Endothelial cell of umbilical vein (primary cell): ENCODE measurements around the gene C17orf75. TPM values are rescaled to one million over a fixed set of nuclear protein-coding genes. Genes with fewer than 3 reads are reported as not detected.

Experiments used
- BruUV-seq: library from RNA; stranded (reverse); fragments of 400-500 nt; replicated peaks from 2 replicates; lab custom pipeline; 2021; lab: Mats Ljungman, UMichigan
- CTCF ChIA-PET: fragments of 300-600, 350-600 bp; sonication (Branson Sonifier 250); formaldehyde crosslinking; loops from one replicate; lab custom pipeline; 2021; ENCODE audit warnings: antibody characterized with exemption, inconsistent platforms; lab: Charles Lee
- POLR2A ChIA-PET: fragments of 300-600, 350-600 bp; sonication (Branson Sonifier 250); formaldehyde crosslinking; loops from one replicate; lab custom pipeline; 2021; ENCODE audit warnings: antibody characterized with exemption, inconsistent platforms; lab: Charles Lee
- DNase-seq: peaks from one replicate; pipeline ENCODE4 v3.0.0-alpha.2; 2011; ENCODE audit warnings: low read depth, low spot score
- FAIRE-seq: peaks from 2 replicates; lab custom pipeline; 2011; peaks lifted over from hg19 to GRCh38; lab: Jason Lieb, UNC
- H2AFZ ChIP-seq: 2 replicates; pipeline ENCODE4 v1.6.0; 2012; ENCODE audit warnings: low read depth, low read length, control low read depth, inconsistent platforms
- H3K27ac ChIP-seq: 2 replicates; pipeline ENCODE4 v1.5.1; 2011; ENCODE audit warnings: low read depth, mild to moderate bottlenecking, control low read depth, low read length, moderate library complexity; ENCODE audit not compliant: insufficient read depth
- H3K27me3 ChIP-seq, 2 experiments: 2 replicates each; pipeline versions ENCODE4 v1.6.0 to v1.6.1; 2011; ENCODE audit warnings: low read length in 2 of 2, mixed read lengths in 1 of 2; ENCODE audit not compliant: control insufficient read depth in 2 of 2, insufficient read depth in 2 of 2
- H3K36me3 ChIP-seq, 2 experiments: 2 replicates in 1 of 2; 3 replicates in 1 of 2; pipeline ENCODE4 v1.5.1; 2011; ENCODE audit warnings: low read length in 2 of 2, mild to moderate bottlenecking in 1 of 2, moderate library complexity in 1 of 2; ENCODE audit not compliant: control insufficient read depth in 2 of 2, insufficient read depth in 2 of 2; ENCODE audit errors: extremely low read depth in 1 of 2
- H3K4me1 ChIP-seq: 3 replicates; pipeline ENCODE4 v1.5.1; 2011; ENCODE audit warnings: mild to moderate bottlenecking, low read length; ENCODE audit not compliant: control insufficient read depth, insufficient read depth; ENCODE audit errors: extremely low read depth
- H3K4me2 ChIP-seq: 2 replicates; pipeline ENCODE4 v1.6.1; 2011; ENCODE audit warnings: low read length, control low read depth, mixed read lengths; ENCODE audit not compliant: insufficient read depth
- H3K4me3 ChIP-seq, 3 experiments: fragments of 200-600 bp in 1 of 3; sonication (generic), shearing (Covaris generic) in 1 of 3; replicated peaks in 1 of 3; 2 replicates each; pipeline ENCODE4 v1.5.1; 2011 to 2016; ENCODE audit warnings: control low read depth in 3 of 3, low read length in 3 of 3, mild to moderate bottlenecking in 2 of 3, inconsistent platforms in 1 of 3, low read depth in 1 of 3, moderate library complexity in 1 of 3; ENCODE audit not compliant: insufficient read depth in 1 of 3
- H3K79me2 ChIP-seq: 2 replicates; pipeline ENCODE4 v1.6.0; 2012; ENCODE audit warnings: low read length, inconsistent platforms; ENCODE audit not compliant: control insufficient read depth, insufficient read depth
- H3K9ac ChIP-seq: replicated peaks from 2 replicates; pipeline ENCODE3; 2011; ENCODE audit warnings: low read length, control low read depth; ENCODE audit not compliant: insufficient read depth; ENCODE audit errors: extremely low read depth
- H3K9me1 ChIP-seq: replicated peaks from 3 replicates; pipeline ENCODE4 v1.6.0; 2011; ENCODE audit warnings: mild to moderate bottlenecking, low read length; ENCODE audit not compliant: control insufficient read depth, insufficient read depth; ENCODE audit errors: extremely low read depth
- H3K9me3 ChIP-seq: replicated peaks from 2 replicates; pipeline ENCODE4 v1.5.1; 2012; ENCODE audit warnings: low read length, inconsistent platforms; ENCODE audit not compliant: control insufficient read depth, insufficient read depth
- H4K20me1 ChIP-seq: replicated peaks from 2 replicates; pipeline ENCODE3; 2011; ENCODE audit warnings: mild to moderate bottlenecking, low read length; ENCODE audit not compliant: control insufficient read depth, insufficient read depth; ENCODE audit errors: extremely low read depth
- CTCF ChIP-seq, 2 donors: IDR thresholded peaks; 1 replicate in 1 of 2; 2 replicates in 1 of 2; pipeline ENCODE4 v1.5.1; 2011; ENCODE audit warnings: low read length in 2 of 2, mild to moderate bottlenecking in 2 of 2, moderate library complexity in 2 of 2, control low read depth in 1 of 2, inconsistent platforms in 1 of 2, low read depth in 1 of 2; ENCODE audit not compliant: insufficient read depth in 1 of 2; ENCODE audit errors: extremely low read depth in 1 of 2
- FOS ChIP-seq: IDR thresholded peaks from 2 replicates; pipeline ENCODE4 v1.6.1; 2011; ENCODE audit warnings: mild to moderate bottlenecking, low read length, moderate library complexity, borderline replicate concordance; ENCODE audit not compliant: insufficient read depth
- GATA2 ChIP-seq: IDR thresholded peaks from 2 replicates; pipeline ENCODE4 v1.7.0; 2011; ENCODE audit warnings: low read depth, mild to moderate bottlenecking, moderate library complexity, mixed read lengths, low read length; ENCODE audit not compliant: insufficient read length, insufficient read depth
- JUN ChIP-seq: IDR thresholded peaks from 2 replicates; pipeline ENCODE4 v1.6.1; 2011; ENCODE audit warnings: borderline replicate concordance, low read depth; ENCODE audit not compliant: insufficient read length, insufficient read depth
- MAX ChIP-seq: IDR thresholded peaks from 2 replicates; pipeline ENCODE4 v1.6.1; 2011; ENCODE audit not compliant: insufficient read depth, insufficient read length
- MYC ChIP-seq: IDR thresholded peaks from one replicate; pipeline ENCODE4 v1.6.1; 2011; ENCODE audit warnings: mild to moderate bottlenecking, low read depth, low read length
- POLR2A ChIP-seq: IDR thresholded peaks from 2 replicates; pipeline ENCODE4 v1.6.1; 2012; ENCODE audit warnings: low read depth, mild to moderate bottlenecking, control low read depth, low read length
- POLR2AphosphoS5 ChIP-seq: IDR thresholded peaks from 2 replicates; pipeline ENCODE4 v1.6.1; 2012; ENCODE audit warnings: low read depth, mild to moderate bottlenecking, control low read depth, low read length, moderate library complexity; ENCODE audit not compliant: insufficient read depth
- dilution Hi-C: fragments of 300-500 bp; cut with MboI; formaldehyde crosslinking; loops from one replicate; pipeline ENCODE4 v1.15.0; 2019; ENCODE audit warnings: low sequenced_read_pairs; ENCODE audit not compliant: extremely low pct_ligation_motif_present
- intact Hi-C: fragments of 100-400 bp; cut with micrococcal nuclease; formaldehyde crosslinking; loops from one replicate; pipeline ENCODE4 v1.10.0; 2022
- polyA plus RNA-seq, 4 experiments: library from polyadenylated mRNA; depleted of rRNA in 3 of 4; stranded (reverse) in 3 of 4; unstranded in 1 of 4; fragments of >200 nt; gene quantifications; 2 replicates each; pipeline versions ENCODE4 v1.2.1 to v1.2.3, GENCODE V29; 2011 to 2012; ENCODE audit warnings: missing spikeins in 1 of 4
- total RNA-seq: library from RNA; stranded (reverse); gene quantifications from 2 replicates; pipeline ENCODE4 v1.2.3, GENCODE V29; 2021

Gene C17orf75
- total and polyA plus RNA-seq, 2 donors (not counting 3 experiments of a cell fraction or from before 2014, with no cell fraction given), result 8.8 to 21.5 TPM

- peaks cover 14% of the 10 kb centered on the region for H3K79me2 ChIP-seq
- no peaks in the 10 kb centered on the region for H3K9me1 ChIP-seq
- CTCF ChIA-PET, result no interaction called here
- no peak overlapping the region for H3K4me2 ChIP-seq
- DNase-seq (no peak), FAIRE-seq (no peak)
- dilution Hi-C loops, result no loop called here
- peaks cover 8% of the 10 kb centered on the region for H3K4me1 ChIP-seq
- no TSS peak for BruUV-seq
- no peaks in the 10 kb centered on the region for H3K27me3 ChIP-seq
- H3K4me3 ChIP-seq, result no peak overlapping the region
- no peak overlapping the region for H3K27ac ChIP-seq
- POLR2A ChIA-PET, result no interaction called here
- no peaks in the 10 kb centered on the region for H3K36me3 ChIP-seq
- intact Hi-C loops, result no loop called here
- no peaks in the 10 kb centered on the region for H3K9me3 ChIP-seq
- H2AFZ ChIP-seq, result no peak overlapping the region
- H3K9ac ChIP-seq, result no peak overlapping the region
- TF ChIP-seq MAX (no peak), CTCF (IDR thresholded peaks at IDR 0.05; ENCODE audit: extremely low read depth in 1 of 2, insufficient read depth in 1 of 2, low read depth in 1 of 2, low read length in 2 of 2) (no peak), MYC (no peak), JUN (no peak), FOS (no peak), GATA2 (no peak), POLR2A (no peak), POLR2AphosphoS5 (no peak)
- no peaks in the 10 kb centered on the region for H4K20me1 ChIP-seq
These were observed 4.1 kb upstream of the C17orf75 start for GRCh38 chr17:32345951-32346600.
